22Rv1 (cell line): ENCODE results near the gene SELENBP1.

ENCODE experiments used
- CTCF ChIP-seq: fragments of 450-650 bp; IDR thresholded peaks from 2 replicates; pipeline ENCODE4 v1.5.1; 2017; ENCODE audit warnings: mild to moderate bottlenecking
- ZFX ChIP-seq: fragments of 450-650 bp; IDR thresholded peaks from 2 replicates; pipeline ENCODE4 v1.6.1; 2017; ENCODE audit warnings: antibody characterized with exemption, borderline replicate concordance

GRCh38 chr1:151419819-151420218 is 47.3 kb upstream of the SELENBP1 start:
- no peak for TF ChIP-seq CTCF
- TF ChIP-seq ZFX = no peak
